ENCODE measurements around the gene FTSJ3. TPM values are rescaled to one million over a fixed set of nuclear protein-coding genes. Genes with fewer than 3 reads are reported as not detected.

FTSJ3 gene
- total and polyA plus RNA-seq, 4 donors, result 10.5 to 31.1 (median 19.2) TPM

GRCh38 chr17:63786971-63787711 is 40.3 kb downstream of the FTSJ3 start:
- no peaks in the 10 kb centered on the region for H3K27me3 ChIP-seq (ENCODE audit: control insufficient read depth in 4 of 4, insufficient read depth in 4 of 4, low read length in 3 of 4)
- TF ChIP-seq TAF1 (conservative IDR thresholded peaks at IDR 0.05) (no peak), FOXA1 (IDR thresholded peaks at IDR 0.05) (no peak), NR2F2 (IDR thresholded peaks at IDR 0.05) (no peak), HNF4A (conservative IDR thresholded peaks at IDR 0.05) (no peak), CTCF (IDR thresholded peaks at IDR 0.05; ENCODE audit: low read depth, low read length, missing input control) (no peak), HNF4G (IDR thresholded peaks at IDR 0.05) (no peak), RXRA (IDR thresholded peaks at IDR 0.05) (no peak), EGR1 (IDR thresholded peaks at IDR 0.05; ENCODE audit: low read depth in 2 of 2) (no peak)
- TF ChIP-seq, protein P1, sequence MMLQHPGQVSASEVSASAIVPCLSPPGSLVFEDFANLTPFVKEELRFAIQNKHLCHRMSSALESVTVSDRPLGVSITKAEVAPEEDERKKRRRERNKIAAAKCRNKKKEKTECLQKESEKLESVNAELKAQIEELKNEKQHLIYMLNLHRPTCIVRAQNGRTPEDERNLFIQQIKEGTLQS (IDR thresholded peaks at IDR 0.05), result no peak
- TF ChIP-seq, protein P2, sequence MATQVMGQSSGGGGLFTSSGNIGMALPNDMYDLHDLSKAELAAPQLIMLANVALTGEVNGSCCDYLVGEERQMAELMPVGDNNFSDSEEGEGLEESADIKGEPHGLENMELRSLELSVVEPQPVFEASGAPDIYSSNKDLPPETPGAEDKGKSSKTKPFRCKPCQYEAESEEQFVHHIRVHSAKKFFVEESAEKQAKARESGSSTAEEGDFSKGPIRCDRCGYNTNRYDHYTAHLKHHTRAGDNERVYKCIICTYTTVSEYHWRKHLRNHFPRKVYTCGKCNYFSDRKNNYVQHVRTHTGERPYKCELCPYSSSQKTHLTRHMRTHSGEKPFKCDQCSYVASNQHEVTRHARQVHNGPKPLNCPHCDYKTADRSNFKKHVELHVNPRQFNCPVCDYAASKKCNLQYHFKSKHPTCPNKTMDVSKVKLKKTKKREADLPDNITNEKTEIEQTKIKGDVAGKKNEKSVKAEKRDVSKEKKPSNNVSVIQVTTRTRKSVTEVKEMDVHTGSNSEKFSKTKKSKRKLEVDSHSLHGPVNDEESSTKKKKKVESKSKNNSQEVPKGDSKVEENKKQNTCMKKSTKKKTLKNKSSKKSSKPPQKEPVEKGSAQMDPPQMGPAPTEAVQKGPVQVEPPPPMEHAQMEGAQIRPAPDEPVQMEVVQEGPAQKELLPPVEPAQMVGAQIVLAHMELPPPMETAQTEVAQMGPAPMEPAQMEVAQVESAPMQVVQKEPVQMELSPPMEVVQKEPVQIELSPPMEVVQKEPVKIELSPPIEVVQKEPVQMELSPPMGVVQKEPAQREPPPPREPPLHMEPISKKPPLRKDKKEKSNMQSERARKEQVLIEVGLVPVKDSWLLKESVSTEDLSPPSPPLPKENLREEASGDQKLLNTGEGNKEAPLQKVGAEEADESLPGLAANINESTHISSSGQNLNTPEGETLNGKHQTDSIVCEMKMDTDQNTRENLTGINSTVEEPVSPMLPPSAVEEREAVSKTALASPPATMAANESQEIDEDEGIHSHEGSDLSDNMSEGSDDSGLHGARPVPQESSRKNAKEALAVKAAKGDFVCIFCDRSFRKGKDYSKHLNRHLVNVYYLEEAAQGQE (IDR thresholded peaks at IDR 0.05), result no peak
- no peak overlapping the region for H3K27ac ChIP-seq (ENCODE audit: low read depth in 1 of 2, low read length in 2 of 2)
- H3K4me3 ChIP-seq (ENCODE audit: low read depth in 1 of 3, low read length in 3 of 3), result no peak overlapping the region
- no peak for DNase-seq (ENCODE audit: low spot score)
- no peak overlapping the region for H3K9ac ChIP-seq (ENCODE audit: low read depth in 1 of 2, low read length in 2 of 2)
- 95% methylated on average over 13 of the region's 13 CpGs for WGBS
- peaks cover 8 to 45% (median 26%) of the 10 kb centered on the region in 4 donors for H3K36me3 ChIP-seq (ENCODE audit: control insufficient read depth in 4 of 4, insufficient read depth in 3 of 4, low read depth in 1 of 4, low read length in 3 of 4)
- peaks cover 0 to 5% (median 0%) of the 10 kb centered on the region in 4 donors for H3K4me1 ChIP-seq (ENCODE audit: control insufficient read depth in 4 of 4, insufficient read depth in 4 of 4, low read length in 3 of 4)
- H3K9me3 ChIP-seq (ENCODE audit: control insufficient read depth in 4 of 4, low read length in 3 of 4), result no peaks in the 10 kb centered on the region

DNA sequence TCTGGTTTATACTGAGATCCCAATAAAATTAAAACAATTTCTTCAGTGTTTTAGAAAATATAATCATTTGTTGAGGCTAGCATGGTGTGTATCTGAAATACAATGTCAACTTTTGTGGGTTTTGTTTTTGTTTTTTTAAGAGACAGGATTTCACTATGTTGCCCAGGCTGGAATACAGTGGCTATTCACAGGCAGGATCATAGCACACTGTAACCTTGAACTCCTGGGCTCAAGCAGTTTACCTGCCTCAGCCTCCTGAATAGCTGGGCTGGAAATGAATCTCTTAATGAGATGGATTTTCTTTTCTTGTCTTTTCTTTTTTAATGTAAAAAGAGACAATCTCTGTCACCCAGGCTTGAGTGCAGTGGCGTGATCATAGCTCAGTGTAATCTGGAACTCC is 41.3 kb downstream of the FTSJ3 start:
- TF ChIP-seq SP1 (IDR thresholded peaks at IDR 0.05) (no peak), RXRA (IDR thresholded peaks at IDR 0.05) (no peak)
- TF ChIP-seq, protein P3, sequence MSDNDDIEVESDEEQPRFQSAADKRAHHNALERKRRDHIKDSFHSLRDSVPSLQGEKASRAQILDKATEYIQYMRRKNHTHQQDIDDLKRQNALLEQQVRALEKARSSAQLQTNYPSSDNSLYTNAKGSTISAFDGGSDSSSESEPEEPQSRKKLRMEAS (IDR thresholded peaks at IDR 0.05), result no peak
- TF ChIP-seq, protein P4, sequence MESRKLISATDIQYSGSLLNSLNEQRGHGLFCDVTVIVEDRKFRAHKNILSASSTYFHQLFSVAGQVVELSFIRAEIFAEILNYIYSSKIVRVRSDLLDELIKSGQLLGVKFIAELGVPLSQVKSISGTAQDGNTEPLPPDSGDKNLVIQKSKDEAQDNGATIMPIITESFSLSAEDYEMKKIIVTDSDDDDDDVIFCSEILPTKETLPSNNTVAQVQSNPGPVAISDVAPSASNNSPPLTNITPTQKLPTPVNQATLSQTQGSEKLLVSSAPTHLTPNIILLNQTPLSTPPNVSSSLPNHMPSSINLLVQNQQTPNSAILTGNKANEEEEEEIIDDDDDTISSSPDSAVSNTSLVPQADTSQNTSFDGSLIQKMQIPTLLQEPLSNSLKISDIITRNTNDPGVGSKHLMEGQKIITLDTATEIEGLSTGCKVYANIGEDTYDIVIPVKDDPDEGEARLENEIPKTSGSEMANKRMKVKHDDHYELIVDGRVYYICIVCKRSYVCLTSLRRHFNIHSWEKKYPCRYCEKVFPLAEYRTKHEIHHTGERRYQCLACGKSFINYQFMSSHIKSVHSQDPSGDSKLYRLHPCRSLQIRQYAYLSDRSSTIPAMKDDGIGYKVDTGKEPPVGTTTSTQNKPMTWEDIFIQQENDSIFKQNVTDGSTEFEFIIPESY (IDR thresholded peaks at IDR 0.05), result no peak
- Histone ChIP-seq H3K27me3 (ENCODE audit: control insufficient read depth in 4 of 4, insufficient read depth in 4 of 4, low read length in 3 of 4) (no peaks in the 10 kb centered on the region), H3K9ac (ENCODE audit: low read depth in 1 of 2, low read length in 2 of 2) (no peak overlapping the region), H3K9me3 (ENCODE audit: control insufficient read depth in 4 of 4, low read length in 3 of 4) (no peaks in the 10 kb centered on the region), H3K27ac (ENCODE audit: low read depth in 1 of 2, low read length in 2 of 2) (no peak overlapping the region), H3K4me1 (ENCODE audit: control insufficient read depth in 4 of 4, insufficient read depth in 4 of 4, low read length in 3 of 4) (peaks cover 0 to 5% (median 0%) of the 10 kb centered on the region in 4 donors), H3K4me3 (ENCODE audit: low read depth in 1 of 3, low read length in 3 of 3) (no peak overlapping the region), H3K36me3 (ENCODE audit: control insufficient read depth in 4 of 4, insufficient read depth in 3 of 4, low read depth in 1 of 4, low read length in 3 of 4) (peaks cover 8 to 36% (median 22%) of the 10 kb centered on the region in 4 donors)
- WGBS, result 100% methylated on average over 1 of the region's 1 CpG
- no peak for DNase-seq (ENCODE audit: low spot score)
